ENCODE measurements around the gene ITGA2.
A peak's percentile ranks its signal among the peaks of the same experiment; 100 is the strongest.

Gene ITGA2

DNA sequence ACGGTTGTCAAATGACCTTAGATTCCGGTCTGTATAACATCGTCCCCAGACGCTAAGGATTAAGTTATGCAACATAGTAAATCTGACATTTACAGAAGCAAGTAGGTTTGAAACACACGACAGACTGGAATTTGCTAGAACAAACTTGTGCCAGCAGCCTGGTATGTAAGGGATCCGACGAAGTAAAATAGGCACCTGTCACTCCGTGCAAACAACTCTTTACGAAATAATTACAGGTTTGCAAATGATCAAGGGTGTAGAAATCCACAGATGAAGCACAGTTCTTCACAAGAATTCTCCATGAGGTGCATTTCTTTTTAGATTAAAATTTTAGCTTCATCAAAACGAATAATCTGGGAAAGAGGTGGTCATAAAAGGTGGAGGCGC lies 119.9 kb downstream of the ITGA2 start:
- peak overlapping the region; percentile 82 for H3K4me3 ChIP-seq (replicated peaks; ENCODE audit: insufficient read depth, low read length)
- no peak for TF ChIP-seq CTCF (IDR thresholded peaks at IDR 0.05; ENCODE audit: insufficient read depth, low read length)
- TF ChIP-seq POLR2AphosphoS5 (IDR thresholded peaks at IDR 0.05; ENCODE audit: low read depth) = no peak
- TF ChIP-seq SPI1 (IDR thresholded peaks at IDR 0.05; ENCODE audit: borderline replicate concordance, low read depth) = no peak
- no peak for TF ChIP-seq GABPA (IDR thresholded peaks at IDR 0.05; ENCODE audit: low read depth)
- TF ChIP-seq REST (IDR thresholded peaks at IDR 0.05; ENCODE audit: insufficient replicate concordance, low read depth) = no peak
- H3K27ac ChIP-seq (replicated peaks) = peak overlapping the region; percentile 66
- H3K27me3 ChIP-seq (ENCODE audit: insufficient read depth, poor library complexity, severe bottlenecking) = no peaks in the 10 kb centered on the region
- DNase-seq (ENCODE audit: low read depth in 1 of 2, low spot score in 1 of 2) = peak; percentile 7 to 10

DNA sequence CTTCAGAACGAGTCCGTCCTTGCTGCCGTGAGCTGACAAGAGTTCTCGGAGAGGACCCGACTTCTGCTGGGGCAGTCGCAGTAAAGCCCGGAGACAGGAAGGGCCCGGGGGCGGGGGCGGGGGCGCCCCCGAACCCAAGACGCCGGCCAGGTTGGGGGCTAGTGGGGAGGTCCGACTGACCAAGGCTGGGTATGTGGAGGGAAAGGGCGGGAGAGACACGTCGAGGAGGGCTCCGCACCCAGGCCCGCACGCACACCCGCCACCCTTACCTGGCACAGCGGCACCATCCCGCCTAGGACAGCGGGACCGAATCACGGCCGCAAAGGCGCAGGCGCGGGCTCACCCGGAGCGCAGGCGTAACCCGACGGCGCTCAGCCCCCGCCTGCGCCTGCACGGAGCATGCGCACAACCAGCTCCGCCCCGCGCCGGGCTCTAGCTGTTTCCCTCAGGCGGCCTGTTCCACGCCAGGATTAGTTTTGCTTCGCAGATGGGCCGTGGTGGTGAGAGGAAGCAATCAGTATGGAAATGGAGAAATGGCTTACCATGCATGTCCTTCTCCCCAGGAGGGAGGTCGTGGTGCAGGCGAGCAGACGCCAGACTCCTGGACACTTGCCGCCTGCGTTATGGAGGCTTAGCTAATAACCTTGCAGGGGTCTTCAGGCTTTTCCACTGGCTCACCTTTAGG lies 120.4 kb downstream of the ITGA2 start, which contains the start of gene MOCS2:
MOCS2 (minus strand) TSS at position 315 of the 685 bp plus-strand sequence. CDS start 2,583 bp downstream, outside the sequence.
- TF ChIP-seq SPI1 (IDR thresholded peaks at IDR 0.05; ENCODE audit: borderline replicate concordance, low read depth) (no peak), CTCF (IDR thresholded peaks at IDR 0.05; ENCODE audit: insufficient read depth, low read length) (no peak), POLR2AphosphoS5 (IDR thresholded peaks at IDR 0.05; ENCODE audit: low read depth) (peak; percentile 72), GABPA (IDR thresholded peaks at IDR 0.05; ENCODE audit: low read depth) (no peak), REST (IDR thresholded peaks at IDR 0.05; ENCODE audit: insufficient replicate concordance, low read depth) (peak; percentile 36)
- peak; percentile 63 to 88 for DNase-seq (ENCODE audit: low read depth in 1 of 2, low spot score in 1 of 2)
- Histone ChIP-seq H3K27ac (replicated peaks) (peak within 1 kb of the TSS; percentile 66), H3K4me3 (replicated peaks; ENCODE audit: insufficient read depth, low read length) (peak within 1 kb of the TSS; percentile 82), H3K27me3 (ENCODE audit: insufficient read depth, poor library complexity, severe bottlenecking) (no peaks in the 10 kb centered on the region)

DNA sequence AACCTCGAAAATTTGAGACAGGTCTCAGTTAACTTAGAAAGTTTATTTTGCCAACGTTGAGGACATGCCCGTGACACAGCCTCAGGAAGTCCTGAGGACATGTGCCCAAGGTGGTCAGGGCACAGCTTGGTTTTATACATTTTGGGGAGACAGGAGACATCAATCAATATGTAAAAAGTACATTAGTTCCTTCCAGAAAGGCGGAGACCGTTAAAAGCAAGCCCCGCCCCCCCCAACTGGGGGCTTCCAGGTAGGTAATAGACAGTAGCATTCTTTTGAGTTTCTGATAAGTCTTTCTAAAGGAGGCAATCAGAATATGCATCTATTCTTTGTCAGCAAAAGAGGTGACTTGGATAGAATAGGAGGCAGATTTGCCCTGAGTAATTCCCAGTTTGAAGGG lies 121.0 kb downstream of the ITGA2 start:
- H3K27me3 ChIP-seq (ENCODE audit: insufficient read depth, poor library complexity, severe bottlenecking) = no peaks in the 10 kb centered on the region
- no peak for DNase-seq (ENCODE audit: low read depth in 1 of 2, low spot score in 1 of 2)
- H3K27ac ChIP-seq (replicated peaks) = peak overlapping the region; percentile 66
- TF ChIP-seq SPI1 (IDR thresholded peaks at IDR 0.05; ENCODE audit: borderline replicate concordance, low read depth) = no peak
- TF ChIP-seq GABPA (IDR thresholded peaks at IDR 0.05; ENCODE audit: low read depth) = no peak
- TF ChIP-seq REST (IDR thresholded peaks at IDR 0.05; ENCODE audit: insufficient replicate concordance, low read depth) = no peak
- TF ChIP-seq POLR2AphosphoS5 (IDR thresholded peaks at IDR 0.05; ENCODE audit: low read depth) = no peak
- peak overlapping the region; percentile 82 for H3K4me3 ChIP-seq (replicated peaks; ENCODE audit: insufficient read depth, low read length)
